ENCODE measurements around the gene TBC1D24. TPM values are rescaled to one million over a fixed set of nuclear protein-coding genes. Genes with fewer than 3 reads are reported as not detected.

The TBC1D24 gene
- total and polyA plus RNA-seq, 2 experiments from 2014 or later, result 5.4 to 21.0 TPM

GRCh38 chr16:2499454-2499853, 24.5 kb downstream of the TBC1D24 start:
- Mint-ChIP-seq H3K4me1 (peaks cover 5% of the 10 kb centered on the region), H3K27ac (no peak overlapping the region), H3K36me3 (ENCODE audit: low read depth) (peaks cover 8% of the 10 kb centered on the region; the same call in 2 of the 3 replicates), H3K27me3 (ENCODE audit: insufficient read depth, low read depth, poor library complexity) (no peaks in the 10 kb centered on the region), H3K4me3 (no peak overlapping the region), H3K9me3 (no peaks in the 10 kb centered on the region)
- Histone ChIP-seq H3K79me2 (replicated peaks; ENCODE audit: insufficient read depth) (no peaks in the 10 kb centered on the region), H2AFZ (no peak overlapping the region), H3K36me3 (ENCODE audit: insufficient read depth) (no peaks in the 10 kb centered on the region), H3K9me2 (ENCODE audit: insufficient read depth) (no peaks in the 10 kb centered on the region), H3K27me3 (ENCODE audit: insufficient read depth) (no peaks in the 10 kb centered on the region), H3K4me3 (no peak overlapping the region), H3K4me1 (ENCODE audit: insufficient read depth) (peaks cover 7% of the 10 kb centered on the region; the same call in 1 of the 2 replicates), H3K4me2 (no peak overlapping the region), H4K20me1 (replicated peaks; ENCODE audit: insufficient read depth) (no peaks in the 10 kb centered on the region; the same call in 1 of the 2 replicates), H3K27ac (ENCODE audit: low read depth) (no peak overlapping the region), H3F3A (replicated peaks; ENCODE audit: low read depth) (no peaks in the 10 kb centered on the region)
- ATAC-seq, result no peak
- TF ChIP-seq POLR2AphosphoS5 (IDR thresholded peaks at IDR 0.05; ENCODE audit: low read depth) (no peak), STAT1 (IDR thresholded peaks at IDR 0.05; ENCODE audit: unreplicated experiment) (no peak), ETS1 (IDR thresholded peaks at IDR 0.05) (no peak), ZNF462 (CRISPR knock-in tag; IDR thresholded peaks at IDR 0.05) (no peak), JUNB (IDR thresholded peaks at IDR 0.05; ENCODE audit: unreplicated experiment) (no peak), ZNF114 (CRISPR knock-in tag; IDR thresholded peaks at IDR 0.05) (no peak), EZH2 (IDR thresholded peaks at IDR 0.05; ENCODE audit: low read depth, unreplicated experiment) (no peak), NANOG (IDR thresholded peaks at IDR 0.05; ENCODE audit: borderline replicate concordance) (no peak), CTCF (conservative IDR thresholded peaks at IDR 0.05; ENCODE audit: low read depth in 2 of 2) (no peak), CREB1 (CRISPR knock-in tag; IDR thresholded peaks at IDR 0.05; ENCODE audit: low read depth) (no peak), EZH2phosphoT487 (IDR thresholded peaks at IDR 0.05; ENCODE audit: unreplicated experiment) (no peak), ZNF331 (CRISPR knock-in tag; IDR thresholded peaks at IDR 0.05; ENCODE audit: low read depth) (no peak), REST (IDR thresholded peaks at IDR 0.05; ENCODE audit: unreplicated experiment) (no peak)
- no peak for DNase-seq (ENCODE audit: low spot score)
